ENCODE data around the gene TTC34. TPM values are rescaled to one million over a fixed set of nuclear protein-coding genes. Genes with fewer than 3 reads are reported as not detected.

The TTC34 gene
- total RNA-seq, 2 donors from 2014 or later: 0.41 to 0.63 TPM

- Histone ChIP-seq H3K4me3 (no peak overlapping the region), H3K27me3 (replicated peaks; ENCODE audit: insufficient read depth) (no peaks in the 10 kb centered on the region), H3K27ac (no peak overlapping the region), H3K36me3 (no peaks in the 10 kb centered on the region), H3K4me1 (ENCODE audit: control insufficient read depth in 1 of 2, low read depth in 2 of 2) (no peaks in the 10 kb centered on the region), H3K9me3 (no peaks in the 10 kb centered on the region)
- TF ChIP-seq, protein P1, sequence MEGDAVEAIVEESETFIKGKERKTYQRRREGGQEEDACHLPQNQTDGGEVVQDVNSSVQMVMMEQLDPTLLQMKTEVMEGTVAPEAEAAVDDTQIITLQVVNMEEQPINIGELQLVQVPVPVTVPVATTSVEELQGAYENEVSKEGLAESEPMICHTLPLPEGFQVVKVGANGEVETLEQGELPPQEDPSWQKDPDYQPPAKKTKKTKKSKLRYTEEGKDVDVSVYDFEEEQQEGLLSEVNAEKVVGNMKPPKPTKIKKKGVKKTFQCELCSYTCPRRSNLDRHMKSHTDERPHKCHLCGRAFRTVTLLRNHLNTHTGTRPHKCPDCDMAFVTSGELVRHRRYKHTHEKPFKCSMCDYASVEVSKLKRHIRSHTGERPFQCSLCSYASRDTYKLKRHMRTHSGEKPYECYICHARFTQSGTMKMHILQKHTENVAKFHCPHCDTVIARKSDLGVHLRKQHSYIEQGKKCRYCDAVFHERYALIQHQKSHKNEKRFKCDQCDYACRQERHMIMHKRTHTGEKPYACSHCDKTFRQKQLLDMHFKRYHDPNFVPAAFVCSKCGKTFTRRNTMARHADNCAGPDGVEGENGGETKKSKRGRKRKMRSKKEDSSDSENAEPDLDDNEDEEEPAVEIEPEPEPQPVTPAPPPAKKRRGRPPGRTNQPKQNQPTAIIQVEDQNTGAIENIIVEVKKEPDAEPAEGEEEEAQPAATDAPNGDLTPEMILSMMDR (IDR thresholded peaks at IDR 0.05): no peak
- DNase-seq (ENCODE audit: low spot score) (no peak), ATAC-seq (ENCODE audit: insufficient number of reproducible peaks, low FRiP score, low read depth) (no peak)
These were observed 33.5 kb upstream of the TTC34 start for GRCh38 chr1:2834741-2835564.

DNA sequence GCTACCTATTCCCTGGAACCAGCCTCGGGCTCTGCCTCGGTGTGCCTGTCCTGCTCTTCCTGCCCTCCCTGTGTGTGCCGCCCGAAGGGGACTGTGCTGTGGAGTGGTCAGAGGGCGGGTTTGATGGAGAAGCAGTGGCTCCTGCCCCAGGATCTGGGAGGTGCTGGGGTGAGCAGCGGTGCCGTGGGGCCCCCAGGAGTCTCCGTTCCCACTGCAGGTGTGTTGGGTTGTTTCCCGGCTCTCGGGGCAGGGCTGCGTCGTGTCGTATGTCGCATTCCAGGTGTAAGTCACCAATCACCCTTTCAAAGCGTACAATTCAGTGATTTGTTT lies 32.6 kb upstream of the TTC34 start:
- Histone ChIP-seq H3K36me3 (no peaks in the 10 kb centered on the region), H3K4me3 (no peak overlapping the region), H3K4me1 (ENCODE audit: control insufficient read depth in 1 of 2, low read depth in 2 of 2) (no peaks in the 10 kb centered on the region), H3K9me3 (no peaks in the 10 kb centered on the region), H3K27ac (no peak overlapping the region), H3K27me3 (replicated peaks; ENCODE audit: insufficient read depth) (no peaks in the 10 kb centered on the region)
- TF ChIP-seq, protein P1 (IDR thresholded peaks at IDR 0.05): no peak
- no peak for ATAC-seq (ENCODE audit: insufficient number of reproducible peaks, low FRiP score, low read depth)
- no peak for DNase-seq (ENCODE audit: low spot score)

- no peak overlapping the region for H3K4me3 ChIP-seq
- no peak for ATAC-seq (ENCODE audit: insufficient number of reproducible peaks, low FRiP score, low read depth)
- no peaks in the 10 kb centered on the region for H3K9me3 ChIP-seq
- no peaks in the 10 kb centered on the region for H3K36me3 ChIP-seq
- TF ChIP-seq, protein P1 (IDR thresholded peaks at IDR 0.05): no peak
- H3K4me1 ChIP-seq (ENCODE audit: control insufficient read depth in 1 of 2, low read depth in 2 of 2): no peaks in the 10 kb centered on the region
- no peaks in the 10 kb centered on the region for H3K27me3 ChIP-seq (replicated peaks; ENCODE audit: insufficient read depth)
- no peak overlapping the region for H3K27ac ChIP-seq
- no peak for DNase-seq (ENCODE audit: low spot score)
These were observed 32.1 kb upstream of the TTC34 start for GRCh38 chr1:2833454-2834145.

- H3K4me1 ChIP-seq (ENCODE audit: control insufficient read depth in 1 of 2, low read depth in 2 of 2): no peaks in the 10 kb centered on the region
- no peaks in the 10 kb centered on the region for H3K9me3 ChIP-seq
- no peaks in the 10 kb centered on the region for H3K36me3 ChIP-seq
- no peak for DNase-seq (ENCODE audit: low spot score)
- no peaks in the 10 kb centered on the region for H3K27me3 ChIP-seq (replicated peaks; ENCODE audit: insufficient read depth)
- H3K4me3 ChIP-seq: no peak overlapping the region
- TF ChIP-seq, protein P1 (IDR thresholded peaks at IDR 0.05): no peak
- no peak overlapping the region for H3K27ac ChIP-seq
- ATAC-seq (ENCODE audit: insufficient number of reproducible peaks, low FRiP score, low read depth): no peak
These were observed 31.3 kb upstream of the TTC34 start for GRCh38 chr1:2832506-2833453.

Data from thoracic aorta (tissue), 2 donors.